Progenitor cell of endocrine pancreas (in vitro differentiated cells): ENCODE results near the gene CHN1. TPM values are rescaled to one million over a fixed set of nuclear protein-coding genes. Genes with fewer than 3 reads are reported as not detected.

Experiments used
- DNase-seq: peaks from one replicate; pipeline ENCODE4 v3.0.0; 2021; ENCODE audit warnings: low spot score; ENCODE audit not compliant: unreplicated experiment
- H3K27ac Mint-ChIP-seq: 2 replicates; pipeline ENCODE4 v1.8.0; 2021; ENCODE audit warnings: mild to moderate bottlenecking, moderate library complexity, mixed read lengths
- H3K27me3 Mint-ChIP-seq: 2 replicates; pipeline ENCODE4 v1.8.0; 2021; ENCODE audit warnings: mixed read lengths
- H3K36me3 Mint-ChIP-seq: 2 replicates; pipeline ENCODE4 v1.8.0; 2022; ENCODE audit warnings: mixed read lengths; ENCODE audit not compliant: insufficient read depth
- H3K4me1 Mint-ChIP-seq: 2 replicates; pipeline ENCODE4 v1.8.0; 2021; ENCODE audit warnings: low read depth, mixed read lengths
- H3K4me3 Mint-ChIP-seq: 2 replicates; pipeline ENCODE4 v1.8.0; 2021; ENCODE audit warnings: low read depth, mild to moderate bottlenecking, moderate library complexity, mixed read lengths
- H3K9me3 Mint-ChIP-seq: 2 replicates; pipeline ENCODE4 v1.8.0; 2021; ENCODE audit warnings: low read depth, mixed read lengths
- total RNA-seq: library from RNA; stranded (reverse); gene quantifications from 2 replicates; pipeline ENCODE4 v1.2.1, GENCODE V29; 2021
- TF ChIP-seq, protein P1 (sequence below): fragments of 200-600 bp; sonication (generic); IDR thresholded peaks from one replicate; pipeline ENCODE4 v1.5.0; 2021; ENCODE audit warnings: antibody characterized with exemption, mild to moderate bottlenecking; ENCODE audit not compliant: unreplicated experiment

The CHN1 gene
- total RNA-seq, 1 donor from 2014 or later: 50.3 TPM

- peaks cover 2% of the 10 kb centered on the region for H3K4me1 Mint-ChIP-seq
Observed at GRCh38 chr2:174759381-174760065, 245.7 kb downstream of the CHN1 start.

GRCh38 chr2:174756743-174757142 lies 248.4 kb downstream of the CHN1 start:
- no peak for DNase-seq
- no peak overlapping the region for H3K27ac Mint-ChIP-seq
- no peaks in the 10 kb centered on the region for H3K36me3 Mint-ChIP-seq
- TF ChIP-seq, protein P1, sequence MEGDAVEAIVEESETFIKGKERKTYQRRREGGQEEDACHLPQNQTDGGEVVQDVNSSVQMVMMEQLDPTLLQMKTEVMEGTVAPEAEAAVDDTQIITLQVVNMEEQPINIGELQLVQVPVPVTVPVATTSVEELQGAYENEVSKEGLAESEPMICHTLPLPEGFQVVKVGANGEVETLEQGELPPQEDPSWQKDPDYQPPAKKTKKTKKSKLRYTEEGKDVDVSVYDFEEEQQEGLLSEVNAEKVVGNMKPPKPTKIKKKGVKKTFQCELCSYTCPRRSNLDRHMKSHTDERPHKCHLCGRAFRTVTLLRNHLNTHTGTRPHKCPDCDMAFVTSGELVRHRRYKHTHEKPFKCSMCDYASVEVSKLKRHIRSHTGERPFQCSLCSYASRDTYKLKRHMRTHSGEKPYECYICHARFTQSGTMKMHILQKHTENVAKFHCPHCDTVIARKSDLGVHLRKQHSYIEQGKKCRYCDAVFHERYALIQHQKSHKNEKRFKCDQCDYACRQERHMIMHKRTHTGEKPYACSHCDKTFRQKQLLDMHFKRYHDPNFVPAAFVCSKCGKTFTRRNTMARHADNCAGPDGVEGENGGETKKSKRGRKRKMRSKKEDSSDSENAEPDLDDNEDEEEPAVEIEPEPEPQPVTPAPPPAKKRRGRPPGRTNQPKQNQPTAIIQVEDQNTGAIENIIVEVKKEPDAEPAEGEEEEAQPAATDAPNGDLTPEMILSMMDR: no peak
- H3K27me3 Mint-ChIP-seq: no peaks in the 10 kb centered on the region
- H3K4me3 Mint-ChIP-seq: no peak overlapping the region
- no peaks in the 10 kb centered on the region for H3K4me1 Mint-ChIP-seq
- no peaks in the 10 kb centered on the region for H3K9me3 Mint-ChIP-seq

More at GRCh38 chr2:174759381-174760065, 245.7 kb downstream of the CHN1 start:
- H3K27ac Mint-ChIP-seq: no peak overlapping the region
- no peak for DNase-seq
- H3K27me3 Mint-ChIP-seq: no peaks in the 10 kb centered on the region
- TF ChIP-seq, protein P1: no peak
- H3K4me3 Mint-ChIP-seq: no peak overlapping the region
- H3K9me3 Mint-ChIP-seq: no peaks in the 10 kb centered on the region
- H3K36me3 Mint-ChIP-seq: no peaks in the 10 kb centered on the region

GRCh38 chr2:174753038-174753633 lies 252.0 kb downstream of the CHN1 start:
- Mint-ChIP-seq H3K4me1 (peaks cover 1% of the 10 kb centered on the region), H3K27me3 (peaks cover 8% of the 10 kb centered on the region), H3K36me3 (no peaks in the 10 kb centered on the region), H3K27ac (peak overlapping the region; percentile 64), H3K4me3 (no peak overlapping the region), H3K9me3 (no peaks in the 10 kb centered on the region)
- DNase-seq: no peak
- TF ChIP-seq, protein P1: no peak

DNA sequence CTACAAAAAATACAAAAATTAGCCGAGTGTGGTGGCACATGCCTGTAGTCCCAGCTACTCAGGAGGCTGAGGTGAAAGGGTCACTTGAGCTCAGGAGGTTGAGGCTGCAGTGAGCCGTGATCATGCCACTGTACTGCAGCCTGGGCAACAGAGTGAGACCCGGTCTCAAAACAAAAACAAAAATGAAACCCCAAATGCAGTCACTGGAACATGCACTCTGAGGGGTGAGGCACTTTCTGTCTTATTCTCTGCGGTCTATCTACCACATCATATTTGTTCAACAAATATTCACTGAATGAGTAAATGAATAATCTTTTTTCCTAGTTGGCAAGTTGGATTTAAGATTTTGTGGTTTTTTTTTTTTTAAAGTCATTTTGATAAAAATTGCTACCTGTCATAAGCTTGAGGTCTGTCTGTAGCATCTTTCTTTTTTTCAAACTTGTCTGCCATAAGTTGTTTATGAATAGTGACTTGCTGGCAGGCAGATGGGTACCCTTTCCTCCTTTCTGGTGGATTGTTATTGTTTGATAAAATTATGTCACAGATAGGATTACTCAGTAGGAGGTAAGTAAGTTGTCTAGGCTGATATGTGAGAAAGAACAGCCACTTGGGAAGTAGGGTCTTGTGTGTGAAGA lies 252.7 kb downstream of the CHN1 start:
- DNase-seq: no peak
- Mint-ChIP-seq H3K27ac (no peak overlapping the region), H3K27me3 (peaks cover 8% of the 10 kb centered on the region), H3K4me3 (no peak overlapping the region), H3K9me3 (no peaks in the 10 kb centered on the region), H3K36me3 (no peaks in the 10 kb centered on the region), H3K4me1 (peaks cover 1% of the 10 kb centered on the region)
- TF ChIP-seq, protein P1: no peak

DNA sequence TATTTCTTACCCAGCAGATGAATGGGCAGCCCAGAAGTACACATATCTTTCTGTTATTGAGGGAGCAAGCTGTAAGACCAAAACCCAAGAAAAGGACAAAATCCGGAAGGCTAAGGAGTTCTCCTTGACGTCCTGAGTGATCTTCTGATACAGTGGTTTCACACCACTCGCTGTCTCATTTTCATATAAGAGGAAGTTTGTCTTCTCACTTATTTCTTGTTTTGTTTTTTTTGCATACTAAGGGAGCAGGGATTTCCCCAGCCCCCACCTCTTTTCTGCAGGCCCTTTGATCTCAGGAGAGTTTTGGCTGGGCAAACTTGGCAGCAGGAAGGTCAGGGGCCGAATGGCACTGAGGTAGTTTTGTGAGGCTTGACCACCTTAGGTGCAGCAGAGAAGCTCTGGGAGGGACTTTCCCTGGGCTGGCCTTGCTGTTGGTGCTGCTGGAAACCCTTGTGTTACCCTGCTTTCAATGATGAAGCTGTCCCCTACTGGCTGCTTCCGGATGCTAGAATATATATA lies 254.2 kb downstream of the CHN1 start:
- Mint-ChIP-seq H3K4me1 (peaks cover 1% of the 10 kb centered on the region), H3K27ac (no peak overlapping the region), H3K27me3 (peaks cover 8% of the 10 kb centered on the region), H3K4me3 (no peak overlapping the region), H3K36me3 (no peaks in the 10 kb centered on the region), H3K9me3 (no peaks in the 10 kb centered on the region)
- DNase-seq: no peak
- TF ChIP-seq, protein P1: no peak
